Mucosa of gallbladder (tissue), 1 donor: ENCODE results near the gene ACR. TPM values are rescaled to one million over a fixed set of nuclear protein-coding genes. Genes with fewer than 3 reads are reported as not detected.

Experiments used
- DNase-seq: peaks from one replicate; pipeline ENCODE4 v3.0.0-alpha.2; 2020; ENCODE audit warnings: low spot score
- total RNA-seq: library from RNA; stranded (reverse); gene quantifications from one replicate; pipeline ENCODE4 v1.2.1, GENCODE V29; 2021
- donor health status: DM: no; HTN: no; CAD: no.

The ACR gene
- total RNA-seq, 1 donor from 2014 or later: 0.92 TPM

DNA sequence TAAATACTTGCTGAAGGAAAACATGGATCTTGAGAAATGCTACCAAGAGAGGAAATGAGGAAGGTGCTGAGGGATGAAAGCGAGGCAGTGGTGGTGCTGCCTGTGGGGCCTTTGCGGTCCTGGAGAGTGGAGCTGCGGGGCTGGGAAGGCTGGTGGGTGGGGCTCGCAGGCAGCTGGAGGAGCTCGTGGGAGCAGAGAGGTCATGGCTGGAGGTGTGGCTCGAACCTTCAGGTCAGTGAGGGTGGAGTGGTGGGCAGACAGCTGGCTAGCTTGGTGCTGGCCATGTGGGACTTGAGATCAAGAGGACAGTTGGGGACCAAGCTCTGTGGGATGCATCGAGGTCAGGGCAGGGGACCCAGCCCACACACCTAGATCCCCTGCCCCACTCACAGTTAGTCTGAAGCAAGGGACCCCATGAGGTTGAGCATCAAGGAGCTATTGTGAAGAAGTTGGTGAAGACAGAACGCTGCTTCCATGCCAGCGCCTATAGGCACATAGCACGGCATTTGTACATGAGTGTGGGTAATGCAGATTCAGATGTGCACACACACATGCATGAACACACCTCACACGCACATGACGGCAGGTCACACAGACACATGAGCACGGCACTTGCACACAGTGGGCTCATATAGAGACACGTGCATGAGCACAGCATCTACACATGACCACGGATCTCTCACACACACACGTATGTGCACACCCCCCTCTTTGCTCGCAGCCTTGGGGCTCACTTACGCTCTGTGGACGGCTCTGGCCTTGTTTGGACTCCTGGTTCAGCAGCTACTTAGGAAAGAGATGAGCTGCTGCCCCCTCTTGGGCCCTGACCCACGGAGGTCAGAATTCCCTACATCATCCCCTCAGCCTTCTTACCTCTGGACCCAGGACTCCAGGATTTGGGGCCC lies 34.9 kb upstream of the ACR start:
- DNase-seq: no peak

DNA sequence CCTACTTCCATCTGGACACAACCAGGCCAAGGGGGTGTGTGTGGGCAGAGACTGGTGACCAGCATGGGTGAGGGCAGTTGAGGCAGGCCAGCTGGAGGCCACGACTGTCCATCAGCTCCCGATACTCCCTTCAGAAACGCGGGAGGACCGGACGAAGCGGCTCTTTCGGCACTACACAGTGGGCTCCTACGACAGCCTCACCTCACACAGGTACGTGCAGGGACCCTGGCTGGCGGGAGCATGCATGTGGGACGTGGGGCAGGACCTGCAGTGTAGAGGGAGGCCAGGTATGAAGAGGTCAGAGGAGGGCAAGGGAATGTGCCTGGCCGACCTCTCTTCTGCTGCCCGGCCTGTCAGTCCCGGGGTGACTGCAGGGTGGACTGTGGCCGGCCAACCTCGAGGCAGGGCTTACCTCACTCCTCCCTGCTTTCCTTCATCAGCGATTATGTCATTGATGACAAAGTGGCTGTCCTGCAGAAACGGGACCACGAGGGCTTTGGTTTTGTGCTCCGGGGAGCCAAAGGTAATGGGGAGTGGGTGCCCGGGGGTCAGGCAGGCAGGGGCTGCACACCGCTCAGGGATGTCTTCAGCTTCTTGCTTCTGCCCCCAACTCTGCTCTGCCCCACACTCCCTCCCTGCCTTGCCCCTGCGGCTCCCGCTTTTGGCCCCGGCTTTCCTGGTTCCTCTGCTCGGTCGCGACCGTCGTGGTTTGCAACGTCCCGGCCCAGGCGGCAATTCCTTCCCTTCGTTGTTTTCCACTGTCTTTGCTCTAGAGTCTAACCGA lies 34.1 kb upstream of the ACR start:
- no peak for DNase-seq

DNA sequence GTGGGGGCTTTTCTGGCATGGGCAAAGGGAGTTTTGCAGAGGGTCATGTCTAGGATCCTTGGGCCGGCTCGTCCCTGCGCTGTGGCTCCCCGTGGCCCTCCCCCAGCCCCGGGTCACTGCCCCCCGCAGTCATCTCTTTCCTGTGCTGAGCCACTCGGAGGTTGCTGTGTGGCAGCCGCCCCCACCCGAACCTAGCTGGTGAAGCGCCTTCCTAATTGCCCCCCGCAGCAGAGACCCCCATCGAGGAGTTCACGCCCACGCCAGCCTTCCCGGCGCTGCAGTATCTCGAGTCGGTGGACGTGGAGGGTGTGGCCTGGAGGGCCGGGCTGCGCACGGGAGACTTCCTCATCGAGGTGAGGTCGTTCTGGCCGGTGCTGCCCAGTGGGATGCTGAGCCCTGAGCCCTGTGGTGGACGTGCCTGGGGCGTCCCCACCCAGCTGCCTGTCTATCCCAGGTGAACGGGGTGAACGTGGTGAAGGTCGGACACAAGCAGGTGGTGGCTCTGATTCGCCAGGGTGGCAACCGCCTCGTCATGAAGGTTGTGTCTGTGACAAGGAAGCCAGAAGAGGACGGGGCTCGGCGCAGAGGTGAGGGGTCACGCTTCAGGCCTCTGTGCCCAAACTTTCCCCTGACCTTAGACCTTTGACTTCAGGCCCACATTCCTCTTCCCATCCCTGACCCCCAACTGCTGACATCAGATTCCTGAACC lies 33.3 kb upstream of the ACR start:
- DNase-seq: no peak

DNA sequence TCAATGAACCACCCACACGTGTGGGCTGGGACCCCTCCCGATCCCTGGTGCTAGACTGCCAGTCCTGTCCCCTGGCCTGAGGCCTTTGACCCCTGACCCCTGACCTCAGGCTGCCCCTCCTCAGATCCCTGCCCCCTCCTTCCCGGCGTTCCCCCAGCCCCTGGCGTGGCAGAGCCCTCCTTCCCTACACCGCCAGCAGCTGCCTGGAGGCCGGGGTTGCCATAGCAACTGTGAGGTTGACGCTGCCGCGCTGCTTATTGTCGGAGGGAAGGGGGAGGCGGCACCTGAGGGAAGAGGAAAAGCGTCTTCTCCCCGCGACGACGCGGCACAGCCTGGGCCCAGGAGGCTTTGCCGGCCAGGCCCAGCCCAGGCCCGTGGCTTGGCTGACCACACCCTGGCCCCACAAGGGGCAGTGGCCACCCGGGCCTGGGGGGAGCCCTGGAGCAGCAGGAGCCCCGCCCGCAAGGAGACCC lies 32.7 kb upstream of the ACR start:
- peak; percentile 48 for DNase-seq

DNA sequence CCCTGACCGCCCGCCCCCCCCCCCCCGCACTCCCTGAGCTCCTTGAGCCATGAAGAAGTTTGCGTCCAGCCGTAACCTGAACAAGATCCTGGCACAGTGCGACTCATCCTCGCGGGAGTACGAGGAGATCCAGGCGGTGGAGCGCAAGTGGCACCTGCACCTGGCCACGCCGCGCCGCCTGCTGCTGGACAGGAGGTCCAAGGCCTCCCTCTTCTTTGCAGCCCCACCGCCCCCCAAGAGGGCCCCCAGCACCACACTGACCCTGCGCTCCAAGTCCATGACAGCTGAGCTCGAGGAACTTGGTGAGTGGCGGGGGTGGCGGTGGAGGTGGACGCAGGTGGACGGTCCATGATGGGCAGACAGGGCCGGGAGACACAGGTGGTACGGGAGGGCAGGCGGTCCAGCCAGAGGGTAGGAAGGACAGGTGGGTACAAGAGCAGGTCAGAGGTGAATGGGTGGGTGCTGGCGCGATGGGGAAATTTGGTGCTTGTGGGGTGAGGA lies 32.1 kb upstream of the ACR start:
- DNase-seq: no peak

DNA sequence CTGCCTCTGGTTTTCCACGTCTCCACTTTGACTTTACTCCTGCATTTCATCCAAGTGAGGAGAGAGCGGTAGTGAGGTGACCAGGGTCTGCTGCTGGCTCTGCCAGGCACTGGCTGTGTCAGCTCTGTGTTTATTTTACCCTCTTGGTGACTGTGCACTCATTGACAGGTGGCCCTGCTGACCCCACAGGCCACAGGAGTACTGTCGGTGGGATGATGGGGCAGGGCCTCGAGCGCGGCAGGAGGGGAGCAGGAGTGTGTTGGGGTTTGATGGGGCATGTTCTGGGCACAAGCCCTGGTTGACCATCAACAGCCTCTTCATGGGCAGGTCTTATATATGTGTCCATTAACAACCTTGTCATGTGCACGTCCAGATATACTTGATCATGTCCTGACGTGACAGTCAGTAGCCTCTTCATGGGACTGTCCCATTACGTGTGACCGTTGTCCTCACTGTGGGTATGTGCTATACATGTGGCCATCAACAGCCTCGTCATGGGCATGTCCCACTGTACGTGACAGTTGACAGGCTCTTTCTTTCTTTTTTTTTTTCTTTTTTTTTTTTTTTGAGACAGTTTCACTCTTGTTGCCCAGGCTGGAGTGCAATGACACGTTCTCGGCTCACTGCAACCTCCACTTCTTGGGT lies 31.4 kb upstream of the ACR start:
- DNase-seq: no peak

DNA sequence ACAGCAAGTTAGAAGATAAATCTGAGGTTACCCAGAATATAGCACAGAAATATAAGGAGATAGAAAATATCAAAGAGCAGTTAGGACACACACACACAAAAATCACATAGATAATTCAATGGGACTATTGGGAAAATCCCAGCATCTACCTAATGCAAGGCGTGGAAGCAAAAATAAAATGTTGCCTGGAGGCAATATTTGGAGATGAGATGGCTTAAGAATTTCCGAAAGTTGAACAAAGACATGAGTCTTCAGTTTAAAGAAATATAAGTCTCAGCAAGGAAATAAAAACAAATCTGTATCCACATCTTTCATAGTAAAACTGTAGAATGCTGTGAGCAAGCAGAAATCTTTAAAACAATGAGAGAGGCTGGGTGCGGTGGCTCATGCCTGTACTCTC lies 29.5 kb upstream of the ACR start:
- no peak for DNase-seq

DNA sequence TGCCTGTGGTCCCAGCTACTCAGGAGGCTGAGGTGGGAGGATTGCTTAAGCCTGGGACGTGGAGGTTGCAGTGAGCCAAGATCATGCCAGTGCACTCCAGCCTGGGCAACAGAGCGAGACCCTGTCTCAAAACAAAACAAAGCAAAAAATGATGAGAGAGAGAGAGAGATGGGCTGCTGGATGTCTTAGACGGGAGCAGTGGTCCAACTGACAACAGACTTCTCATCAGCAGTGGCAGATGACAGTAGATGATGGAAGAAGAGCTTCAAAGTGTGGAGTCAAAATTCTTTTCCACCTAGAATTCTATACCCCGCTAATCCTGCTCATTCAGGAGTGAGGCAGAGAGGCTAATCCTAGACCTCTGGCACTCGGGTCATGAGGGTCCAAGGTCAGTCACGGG lies 29.0 kb upstream of the ACR start:
- no peak for DNase-seq

DNA sequence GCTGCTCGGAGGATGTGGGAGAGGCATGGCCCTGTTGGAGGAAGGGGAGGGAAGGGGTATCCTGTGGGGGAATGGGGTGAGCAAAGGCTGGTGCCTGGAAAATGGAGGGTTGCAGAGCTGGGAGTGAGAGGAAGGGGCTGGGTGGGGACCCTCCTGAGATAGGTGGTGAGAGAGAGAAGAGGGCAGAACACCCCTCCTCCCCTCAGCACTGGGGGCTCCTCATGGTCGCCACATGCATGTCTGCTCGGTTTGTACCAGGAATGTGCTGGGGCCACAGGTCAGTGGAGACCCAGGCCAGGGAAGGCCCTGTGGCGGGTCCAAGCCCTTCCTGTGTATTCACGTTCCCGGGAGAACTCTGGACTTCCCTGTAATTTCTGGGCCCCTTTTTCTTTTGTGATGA lies 27.8 kb upstream of the ACR start:
- no peak for DNase-seq

DNA sequence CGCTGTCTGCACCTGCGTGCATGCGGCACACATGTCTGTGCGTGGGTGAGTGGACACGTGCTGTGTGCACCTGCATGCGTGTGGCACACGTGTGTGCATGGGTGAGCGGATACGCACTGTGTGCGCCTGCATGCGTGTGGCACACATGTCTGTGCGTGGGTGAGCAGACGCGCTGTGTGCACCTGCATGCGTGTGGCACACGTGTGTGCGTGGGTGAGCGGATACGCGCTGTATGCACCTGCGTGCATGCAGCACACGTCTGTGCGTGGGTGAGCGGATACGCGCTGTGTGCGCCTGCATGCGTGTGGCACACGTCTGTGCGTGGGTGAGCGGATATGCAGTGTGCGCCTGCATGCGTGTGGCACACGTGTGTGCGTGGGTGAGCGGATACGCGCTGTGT lies 27.1 kb upstream of the ACR start:
- DNase-seq: no peak

DNA sequence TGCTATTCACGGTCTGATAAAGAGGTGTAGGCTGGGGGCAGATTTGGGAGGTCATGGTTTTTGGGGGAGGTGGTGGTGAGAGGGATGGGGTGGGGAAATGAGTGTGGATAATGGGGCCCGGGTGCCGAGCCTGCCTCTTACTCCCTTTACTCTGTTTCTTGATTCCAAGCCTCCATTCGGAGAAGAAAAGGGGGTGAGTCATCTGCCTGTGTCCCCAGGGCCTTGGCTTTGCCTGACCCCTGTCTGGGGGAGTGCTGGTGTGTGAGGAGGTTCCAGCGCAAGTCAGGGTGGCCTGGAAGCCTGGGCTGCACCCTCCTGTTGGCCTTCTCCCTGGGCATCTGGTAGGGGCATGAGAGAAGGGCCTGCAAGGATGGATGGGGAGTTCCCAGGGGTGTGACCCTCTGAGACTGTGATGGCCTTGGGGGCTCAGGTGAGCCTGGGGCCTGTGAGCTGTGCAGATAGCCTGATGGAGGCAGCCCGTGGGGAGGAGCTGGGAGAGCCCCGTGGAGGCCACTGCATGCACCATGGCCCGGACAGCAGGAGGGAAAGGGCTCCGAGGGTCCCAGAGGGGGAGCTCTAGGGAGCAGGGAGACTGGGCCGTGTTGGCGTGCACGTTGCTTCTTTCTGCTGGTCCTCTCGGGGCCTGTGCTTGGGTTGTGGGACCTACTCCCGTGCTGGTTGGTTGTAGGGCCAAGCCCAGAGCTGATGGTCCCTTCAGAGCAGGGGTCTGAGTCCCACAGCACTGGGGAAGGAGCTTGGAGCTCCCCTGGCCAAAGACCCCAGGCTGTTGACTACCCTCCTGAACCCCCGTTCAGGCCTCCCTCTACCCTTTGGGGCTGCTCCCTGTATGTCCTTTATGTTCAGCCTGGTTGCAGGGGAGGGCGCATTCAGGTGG lies 26.3 kb upstream of the ACR start:
- DNase-seq: no peak

DNA sequence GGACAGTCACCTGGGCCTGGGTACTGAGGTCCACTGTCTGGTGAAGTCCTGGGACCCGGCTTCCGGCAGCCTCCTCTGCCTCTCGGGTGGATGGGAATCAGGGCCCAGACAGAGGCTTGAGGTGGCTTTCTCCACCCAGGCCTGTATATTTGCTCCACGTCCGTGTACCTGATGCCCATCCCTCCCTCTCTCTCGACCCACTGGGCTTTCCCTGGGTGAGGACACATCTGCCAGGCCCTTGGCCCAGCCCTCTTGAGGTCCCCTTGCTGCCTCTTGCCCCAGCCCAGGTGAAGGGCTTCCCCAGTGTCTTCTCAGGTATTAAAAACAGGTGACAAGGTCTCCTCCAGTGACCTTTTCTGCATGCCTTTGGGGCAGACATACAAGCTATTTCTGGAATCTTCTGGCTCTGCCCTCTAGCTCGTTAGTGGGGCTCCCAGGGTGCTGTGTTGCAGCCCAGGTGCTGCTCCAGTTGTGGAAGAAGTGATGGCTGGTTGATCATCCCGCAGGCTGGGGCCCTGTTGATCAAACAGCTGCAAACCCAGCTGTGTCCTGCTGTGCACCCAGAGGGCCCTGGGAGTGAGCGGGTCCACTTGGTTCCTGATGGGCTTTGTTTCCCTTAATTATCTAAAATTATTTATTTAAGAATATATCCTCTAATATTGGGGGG lies 25.5 kb upstream of the ACR start:
- DNase-seq: no peak

DNA sequence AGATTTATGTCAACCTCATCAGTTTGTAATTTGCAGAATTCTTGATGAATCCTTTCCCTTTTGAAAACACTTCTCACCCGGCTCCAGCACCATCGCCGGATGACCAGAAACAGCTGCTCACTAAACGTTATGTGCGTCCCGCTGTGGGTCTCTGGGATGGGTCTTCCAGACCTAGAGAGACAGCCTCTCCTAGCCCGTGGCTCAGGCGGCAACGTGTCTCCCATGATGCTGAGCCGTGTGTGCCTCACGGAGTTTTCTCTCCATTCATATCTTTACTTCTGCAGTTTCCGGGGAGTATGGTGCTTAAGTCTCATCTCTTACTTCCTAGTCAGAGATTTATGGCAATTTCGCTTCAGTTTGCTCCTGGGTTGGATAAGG lies 25.0 kb upstream of the ACR start:
- DNase-seq: no peak

DNA sequence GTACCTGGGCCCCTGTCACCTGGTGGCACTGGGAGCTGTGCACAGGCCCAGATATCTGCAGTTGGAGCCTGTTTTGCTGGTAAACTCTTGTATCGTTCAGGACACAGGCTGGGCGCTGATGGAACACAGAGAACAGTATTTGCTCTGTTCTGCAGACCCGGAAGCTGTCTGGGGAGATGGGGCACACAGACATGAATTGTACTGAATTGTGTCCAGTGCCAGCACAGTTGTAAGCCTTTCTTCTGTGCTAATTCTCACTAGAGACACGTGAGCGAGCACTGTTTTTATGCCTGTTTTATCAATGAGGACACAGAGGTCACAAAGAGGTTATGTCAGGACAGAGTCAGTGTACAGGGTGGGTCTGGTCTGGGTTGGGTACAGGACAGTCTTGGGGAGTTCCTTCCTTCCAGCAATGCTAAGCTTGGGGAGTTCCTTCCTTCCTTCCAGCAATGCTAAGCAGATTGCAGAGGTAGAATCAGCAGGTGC lies 24.4 kb upstream of the ACR start:
- no peak for DNase-seq

DNA sequence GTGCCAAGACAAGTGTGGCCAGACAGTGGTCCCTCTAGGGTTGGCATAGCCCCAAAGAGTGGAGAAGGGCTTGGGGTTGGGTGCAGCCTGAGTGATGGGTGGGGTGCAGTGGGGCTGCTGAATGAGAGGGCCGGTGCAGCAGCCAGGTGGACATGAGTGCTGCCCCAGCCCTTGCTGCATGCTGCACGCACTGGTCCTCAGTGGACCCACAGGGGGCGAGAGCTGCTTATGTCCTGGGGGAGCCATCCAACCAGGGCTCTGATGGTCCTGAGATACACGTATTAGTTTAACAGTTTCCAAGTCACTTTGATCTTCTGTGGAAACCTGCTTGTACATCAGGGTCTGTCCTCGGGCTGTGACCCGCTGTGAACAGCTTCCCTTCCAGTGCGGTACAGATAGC lies 23.9 kb upstream of the ACR start:
- DNase-seq: no peak

DNA sequence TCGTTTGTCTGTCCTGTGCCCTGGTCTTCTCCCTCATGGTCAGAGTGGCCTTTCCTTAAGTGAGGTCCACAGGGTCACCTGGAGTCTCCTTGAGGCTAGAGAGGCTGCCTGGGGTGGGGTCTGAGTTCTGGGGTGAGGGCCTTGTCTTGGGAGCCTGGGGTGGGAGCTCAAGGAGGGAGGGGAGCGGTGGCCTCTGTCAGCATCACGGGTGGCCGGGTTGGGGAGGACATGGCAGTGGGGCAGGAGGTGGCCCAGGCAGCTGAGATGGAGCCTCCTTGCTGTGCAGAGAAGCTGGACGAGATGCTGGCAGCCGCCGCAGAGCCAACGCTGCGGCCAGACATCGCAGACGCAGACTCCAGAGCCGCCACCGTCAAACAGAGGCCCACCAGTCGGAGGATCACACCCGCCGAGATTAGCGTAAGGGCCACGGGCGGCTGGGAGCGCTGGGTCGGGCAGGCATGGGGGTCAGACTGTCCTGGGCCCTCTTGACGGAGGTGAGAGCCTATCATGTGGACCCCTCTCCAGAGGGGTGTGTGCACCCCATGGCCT lies 23.3 kb upstream of the ACR start:
- DNase-seq: no peak

DNA sequence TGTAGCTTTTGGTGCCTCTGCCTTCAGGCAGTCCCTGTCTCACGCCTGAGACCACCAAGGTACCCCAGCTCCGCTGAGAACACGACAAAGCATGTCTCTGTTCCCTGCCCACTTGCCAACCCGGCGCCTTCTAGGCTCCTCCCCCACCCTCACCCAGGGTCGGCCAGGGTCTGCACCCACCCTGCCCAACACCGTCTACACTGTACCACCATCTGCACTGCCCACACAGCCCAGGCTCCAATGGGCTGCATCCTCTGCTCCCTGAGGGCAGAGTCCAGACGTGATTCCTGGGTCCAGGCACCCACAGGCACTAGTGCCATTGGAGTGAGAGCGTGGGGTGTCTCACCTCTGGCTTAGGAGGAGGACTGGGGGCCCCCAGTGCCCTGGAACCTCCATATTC lies 22.8 kb upstream of the ACR start:
- DNase-seq: no peak

DNA sequence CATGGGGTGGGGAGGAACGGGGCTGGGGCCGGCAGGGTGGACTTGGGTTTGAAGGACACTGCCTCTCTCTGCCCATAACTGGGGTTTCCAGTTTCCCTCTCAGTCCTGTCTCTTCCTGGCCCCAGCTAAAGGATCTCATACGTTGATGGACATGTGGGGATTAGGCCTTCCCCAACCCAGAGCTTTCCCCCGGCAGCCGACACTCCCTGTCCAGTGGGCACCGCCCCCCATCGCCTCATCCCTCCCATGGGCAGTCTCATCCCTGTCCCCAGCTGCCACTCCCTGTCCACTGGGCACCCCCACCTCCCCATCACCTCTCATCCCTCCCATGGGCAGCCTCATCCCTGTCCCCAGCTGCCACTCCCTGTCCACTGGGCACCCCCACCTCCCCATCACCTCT lies 22.2 kb upstream of the ACR start:
- DNase-seq: no peak

DNA sequence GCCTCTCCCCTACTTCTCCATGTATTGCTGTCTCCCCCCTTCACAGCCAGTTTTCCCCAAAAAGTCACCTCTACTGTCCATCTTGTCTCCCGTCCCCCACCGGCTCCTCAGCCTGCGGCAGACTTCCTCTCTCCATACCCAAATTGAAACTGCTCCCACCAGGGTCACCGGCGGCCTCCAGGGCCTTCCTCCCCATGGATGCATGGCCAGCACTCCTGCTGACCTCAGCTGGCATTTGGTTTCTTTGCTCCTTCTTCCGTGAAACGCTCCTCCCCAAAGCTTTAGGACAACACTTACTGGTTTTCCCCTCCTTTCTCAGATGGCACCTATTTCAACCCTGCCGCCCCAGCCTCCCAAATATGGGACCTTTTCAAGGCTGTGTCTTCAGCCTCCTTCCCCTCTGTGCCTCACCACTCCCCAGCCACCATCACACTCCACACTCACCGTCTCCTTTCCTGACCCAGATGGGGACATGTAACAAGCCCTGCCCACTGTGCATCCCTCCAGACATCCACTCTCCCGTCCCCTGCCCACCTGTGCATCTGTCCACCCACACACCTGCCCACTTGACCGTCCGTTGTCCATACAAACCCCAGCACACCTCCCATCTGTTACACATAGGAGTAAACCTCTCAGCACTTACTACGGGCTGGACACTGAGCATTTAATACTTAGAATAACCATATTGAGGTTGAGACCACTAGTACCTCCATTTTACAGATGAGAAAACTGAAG lies 21.5 kb upstream of the ACR start:
- no peak for DNase-seq
